ENCODE measurements around the gene SELENOV.

The SELENOV gene

GRCh38 chr19:39481676-39482075 is 33.3 kb upstream of the SELENOV start (continued):
- TF ChIP-seq TSHZ1 (tag by site-specific recombination; IDR thresholded peaks at IDR 0.05; ENCODE audit: borderline replicate concordance): no peak

- no peak overlapping the region for H3K27ac ChIP-seq (ENCODE audit: extremely low read depth, low read depth, low read length)
- peaks cover 15% of the 10 kb centered on the region for H3K4me1 ChIP-seq (ENCODE audit: control insufficient read depth, insufficient read depth, low read length)
- no peaks in the 10 kb centered on the region for H3K9me3 ChIP-seq (ENCODE audit: control insufficient read depth, insufficient read depth, low read depth, low read length)
- no peak for TF ChIP-seq GLIS1 (tag by site-specific recombination; IDR thresholded peaks at IDR 0.05)
- no peak for TF ChIP-seq ZBTB26 (tag by site-specific recombination; optimal IDR thresholded peaks at IDR 0.05)
- TF ChIP-seq KLF8 (tag by site-specific recombination; IDR thresholded peaks at IDR 0.05): no peak
- no peak for TF ChIP-seq ZSCAN5A (tag by site-specific recombination; IDR thresholded peaks at IDR 0.05)
- TF ChIP-seq ZNF692 (tag by site-specific recombination; IDR thresholded peaks at IDR 0.05): no peak
- no peak for TF ChIP-seq ZNF621 (tag by site-specific recombination; IDR thresholded peaks at IDR 0.05)
- no peak for TF ChIP-seq ZNF449 (tag by site-specific recombination; IDR thresholded peaks at IDR 0.05)
- no peak for TF ChIP-seq ZNF404 (tag by site-specific recombination; IDR thresholded peaks at IDR 0.05)
- TF ChIP-seq ZNF335 (tag by site-specific recombination; conservative IDR thresholded peaks at IDR 0.05): no peak
- no peak for TF ChIP-seq ZNF510 (tag by site-specific recombination; IDR thresholded peaks at IDR 0.05; ENCODE audit: insufficient replicate concordance)
- no peak for TF ChIP-seq ZBTB20 (tag by site-specific recombination; IDR thresholded peaks at IDR 0.05)
- TF ChIP-seq ZBTB44 (tag by site-specific recombination; IDR thresholded peaks at IDR 0.05): no peak
- POLR2A ChIA-PET: interaction anchor here (0.6 to 2.9 kb wide), 3 partner anchors 14 to 44 kb away, joined by 3 to 11 read pairs (median 6); partner anchors contain the start of gene DLL3
- peaks cover 50 to 62% of the 10 kb centered on the region in 2 experiments for H3K36me3 ChIP-seq (ENCODE audit: control insufficient read depth in 2 of 2, insufficient read depth in 1 of 2, low read length in 2 of 2)
- no peak overlapping the region for H3K4me3 ChIP-seq (ENCODE audit: low read depth, low read length)
- CTCF ChIA-PET: interaction anchor here (1.1 kb wide), 1 partner anchor 9 kb away, joined by 5 read pairs; no protein-coding TSS in a partner anchor
These were observed 31.8 kb upstream of the SELENOV start for GRCh38 chr19:39483141-39483540.
